HUDEP-2 (cell line): ENCODE measurements around the gene CTNNB1.
"Not testable (repeated sequence)": the region's sequence is repeated elsewhere in the genome, so short reads cannot be mapped to it uniquely, and the experiment has no call there.

Experiments used
- DNase-seq, 76 experiments: peaks; one replicate each; lab custom pipeline; 2025; ENCODE audit not compliant: unreplicated experiment in 76 of 76; lab: John Stamatoyannopoulos, UW

CTNNB1 gene

GRCh38 chr3:41248525-41248924 lies 49.2 kb downstream of the CTNNB1 start:
- DNase-seq = no peak

GRCh38 chr3:41249318-41249717 lies 50.0 kb downstream of the CTNNB1 start:
- no peak for DNase-seq

- no peak for DNase-seq
Measured at GRCh38 chr3:41250825-41251224, 51.5 kb downstream of the CTNNB1 start.

GRCh38 chr3:41251593-41251992 lies 52.3 kb downstream of the CTNNB1 start:
- DNase-seq = no peak

GRCh38 chr3:41258239-41258800 lies 59.0 kb downstream of the CTNNB1 start:
- DNase-seq = no peak

GRCh38 chr3:41259449-41260062 lies 60.3 kb downstream of the CTNNB1 start:
- DNase-seq = no peak

GRCh38 chr3:41260063-41260450 lies 60.8 kb downstream of the CTNNB1 start:
- DNase-seq = no peak

- DNase-seq = no peak
Measured at GRCh38 chr3:41265011-41265545, 65.8 kb downstream of the CTNNB1 start.

- DNase-seq = no peak
Measured at GRCh38 chr3:41265823-41266273, 66.5 kb downstream of the CTNNB1 start.

- DNase-seq = no peak
Measured at GRCh38 chr3:41267975-41268640, 68.8 kb downstream of the CTNNB1 start.

- no peak for DNase-seq
Measured at GRCh38 chr3:41272667-41273066, 73.4 kb downstream of the CTNNB1 start.

GRCh38 chr3:41274944-41275668 lies 75.8 kb downstream of the CTNNB1 start:
- DNase-seq = no peak

GRCh38 chr3:41276191-41276590 lies 76.9 kb downstream of the CTNNB1 start:
- DNase-seq = no peak

- no peak for DNase-seq
Measured at GRCh38 chr3:41277790-41278465, 78.6 kb downstream of the CTNNB1 start.

- not testable (repeated sequence) for DNase-seq
Measured at GRCh38 chr3:41284934-41285333, 85.6 kb downstream of the CTNNB1 start.

GRCh38 chr3:41286305-41286704 lies 87.0 kb downstream of the CTNNB1 start:
- no peak for DNase-seq

GRCh38 chr3:41288785-41289184 lies 89.5 kb downstream of the CTNNB1 start:
- no peak for DNase-seq
